ENCODE measurements around the gene CREB3L4.

CREB3L4 gene

DNA sequence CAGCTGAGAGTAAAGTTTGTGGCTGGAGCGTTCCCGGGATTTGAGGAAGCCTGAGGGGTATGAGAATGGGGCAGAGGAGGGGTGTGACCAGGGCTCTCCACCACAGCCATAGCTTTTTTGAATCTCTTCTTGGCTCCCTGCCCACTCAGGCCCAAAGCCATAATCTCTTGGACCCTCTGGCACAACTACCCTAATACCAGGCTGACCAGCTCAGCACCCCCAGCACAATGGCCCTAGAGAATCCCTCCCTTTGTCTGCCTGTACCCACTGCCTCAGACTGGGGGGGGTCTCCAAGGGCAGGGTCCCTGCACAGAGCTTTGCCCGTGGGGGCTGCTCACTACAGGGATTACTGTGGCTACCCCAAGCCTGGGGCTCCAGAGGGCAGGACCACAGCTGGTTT, 28.7 kb upstream of the CREB3L4 start:
- no peak for DNase-seq

DNA sequence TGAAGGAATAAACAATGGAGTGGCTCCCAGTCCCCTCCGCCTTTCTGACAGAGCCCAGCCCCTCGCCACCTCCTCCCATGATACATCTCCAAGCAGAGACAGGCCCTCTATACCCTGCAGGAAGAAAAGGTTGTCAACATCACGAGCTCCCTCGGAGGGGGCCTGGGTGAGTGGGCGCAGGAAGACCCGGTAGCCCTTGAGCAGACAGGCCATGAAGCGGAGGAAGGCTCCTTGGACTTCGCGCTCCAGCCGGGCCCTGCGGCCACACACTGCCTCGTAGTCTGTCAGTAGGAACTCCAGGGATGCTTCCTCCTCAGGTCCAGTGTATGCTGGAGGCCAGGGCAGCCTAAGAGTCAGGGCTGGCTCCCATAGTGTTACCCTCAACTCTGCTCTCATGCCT, 28.2 kb upstream of the CREB3L4 start:
- no peak for DNase-seq

- no peak for DNase-seq
Observed at GRCh38 chr1:153940756-153941155, 26.9 kb upstream of the CREB3L4 start.

- no peak for DNase-seq
Observed at GRCh38 chr1:153941826-153942725, 25.6 kb upstream of the CREB3L4 start.

GRCh38 chr1:153942766-153943549, 24.7 kb upstream of the CREB3L4 start:
- no peak for DNase-seq

- DNase-seq = no peak
Observed at GRCh38 chr1:153944005-153944826, 23.5 kb upstream of the CREB3L4 start.

DNA sequence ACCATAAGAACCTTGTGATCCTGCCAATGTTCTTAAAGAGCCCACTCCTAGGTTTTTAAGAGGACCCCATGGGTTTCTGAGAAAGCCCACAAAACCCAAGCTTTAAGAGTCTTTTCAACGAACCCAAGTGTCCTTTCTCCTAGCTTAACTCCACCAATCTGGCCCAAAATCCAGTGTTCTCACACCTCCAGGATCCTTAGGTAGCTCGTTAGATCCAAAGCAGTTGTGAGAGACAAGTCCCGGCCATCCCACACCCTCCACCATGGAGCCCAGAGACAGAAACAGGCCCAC, 22.9 kb upstream of the CREB3L4 start:
- DNase-seq = no peak

DNA sequence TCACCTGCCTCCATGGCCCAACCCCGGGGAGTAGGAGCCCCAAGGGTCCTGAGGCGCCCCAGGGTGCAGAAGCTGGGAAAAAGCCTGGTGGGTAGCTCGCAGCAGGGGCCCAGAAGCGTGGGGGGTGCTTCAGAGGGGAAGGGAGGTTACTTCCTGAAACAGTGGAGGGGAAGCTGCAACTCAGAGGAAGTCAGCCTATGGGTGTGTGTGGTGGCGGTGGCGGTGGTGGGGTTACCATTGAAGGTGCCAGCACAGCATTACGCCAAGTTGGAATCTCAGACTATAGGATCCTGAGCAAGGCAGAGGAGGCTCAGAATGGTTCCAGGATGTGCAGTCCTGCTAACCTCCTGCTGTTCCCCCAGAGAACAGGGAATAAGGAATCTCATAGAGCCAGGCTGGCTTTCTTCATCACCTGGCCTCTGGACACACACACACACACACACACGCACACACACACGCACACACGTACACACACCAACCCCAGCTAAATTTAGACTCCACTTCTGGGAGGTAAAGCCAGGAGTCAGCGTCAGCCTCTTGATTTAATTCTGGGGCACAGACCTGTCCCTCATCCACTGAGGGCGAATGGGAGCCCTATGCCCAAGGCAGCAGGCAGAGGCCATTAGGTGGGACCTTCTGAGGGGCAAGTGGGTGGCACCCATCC, 22.4 kb upstream of the CREB3L4 start:
- no peak for DNase-seq

DNA sequence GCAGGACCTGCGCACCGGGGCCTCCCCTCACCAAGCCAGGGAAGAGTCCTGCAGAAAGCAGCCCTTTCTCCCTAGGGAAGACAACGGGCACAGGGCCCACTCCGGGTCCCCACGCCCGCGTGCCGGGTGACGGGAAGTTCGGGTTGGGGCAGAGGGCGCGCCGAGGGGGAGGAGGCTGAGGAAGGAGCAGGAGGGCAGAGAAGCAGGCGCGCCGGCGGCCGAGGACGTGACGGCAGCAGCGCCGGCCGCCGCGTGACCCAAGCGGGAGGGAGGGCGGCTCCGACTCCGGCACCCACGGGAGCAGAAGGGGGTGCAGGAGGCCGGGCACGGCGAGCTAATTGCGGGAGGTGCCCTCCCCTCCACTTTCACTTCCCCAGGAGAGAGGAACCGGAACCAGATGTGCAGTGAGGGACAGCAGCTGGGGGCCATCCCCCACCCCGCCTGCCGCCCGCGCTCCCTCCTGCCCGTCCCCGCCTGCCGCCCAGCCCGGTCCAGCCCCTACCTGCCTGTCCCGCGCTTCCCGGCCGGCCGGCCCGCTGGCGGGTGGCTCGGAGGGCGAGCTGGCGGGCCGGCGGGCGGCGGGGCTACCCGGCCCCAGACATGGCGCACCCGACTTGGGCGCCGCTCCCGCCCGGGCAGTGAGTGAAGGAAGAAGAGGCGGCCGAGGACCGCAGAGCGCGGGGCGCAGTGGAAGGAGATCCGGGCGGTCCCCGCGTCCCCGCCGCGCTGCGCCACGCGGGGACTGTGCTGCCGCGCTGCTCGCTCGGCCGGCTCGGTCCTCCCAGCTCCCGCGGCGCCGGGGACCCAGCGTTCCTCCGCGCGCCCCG, 21.7 kb upstream of the CREB3L4 start:
- peak; percentile 38 for DNase-seq

- peak; percentile 60 for DNase-seq
Observed at GRCh38 chr1:153946622-153947241, 21.0 kb upstream of the CREB3L4 start, which contains the start of gene DENND4B. DENND4B (minus strand) TSS chr1:153946718; CDS start chr1:153944374, 2,344 bp downstream.

GRCh38 chr1:153951183-153951582, 16.5 kb upstream of the CREB3L4 start:
- DNase-seq = no peak

GRCh38 chr1:153951801-153952200, 15.9 kb upstream of the CREB3L4 start:
- no peak for DNase-seq

GRCh38 chr1:153953859-153954365, 13.8 kb upstream of the CREB3L4 start:
- DNase-seq = no peak

- no peak for DNase-seq
Observed at GRCh38 chr1:153954826-153955225, 12.9 kb upstream of the CREB3L4 start.

DNA sequence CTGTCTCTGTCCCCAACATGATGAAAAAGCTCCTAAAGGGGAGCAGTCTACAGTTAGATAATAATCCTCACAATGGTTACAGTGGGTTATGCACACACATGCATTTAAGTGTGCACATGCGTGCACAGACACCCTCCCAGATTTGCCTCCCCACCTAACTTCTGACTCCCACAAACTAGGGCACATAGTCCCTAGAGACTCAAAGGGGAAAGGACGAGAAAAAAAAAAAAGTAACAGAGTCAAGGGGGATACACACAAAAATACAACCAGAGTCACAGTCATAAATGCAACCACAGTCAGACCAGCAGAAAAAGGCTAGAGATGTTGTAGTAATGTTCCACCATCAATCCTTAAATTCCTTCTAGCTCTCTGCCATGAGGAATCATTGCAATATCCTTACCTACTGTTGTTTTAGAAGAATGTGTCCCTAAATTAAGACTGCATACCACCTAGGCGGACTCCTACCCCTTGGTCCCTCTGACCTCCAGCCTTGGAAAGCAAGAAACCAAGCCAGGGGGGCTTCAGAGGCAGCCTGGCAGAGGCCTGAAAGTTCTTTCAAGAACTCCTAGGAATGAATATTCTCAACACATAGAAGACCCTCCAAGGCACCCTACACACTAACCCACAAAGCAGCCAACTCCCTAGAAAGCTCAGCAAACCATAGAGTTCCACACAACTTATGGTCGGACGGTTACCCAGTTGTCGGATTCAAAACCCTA, 10.5 kb upstream of the CREB3L4 start:
- DNase-seq = no peak

- no peak for DNase-seq
Observed at GRCh38 chr1:153957744-153958110, 10.0 kb upstream of the CREB3L4 start.

- peak; percentile 95 for DNase-seq
Observed at GRCh38 chr1:153958111-153958960, 9.4 kb upstream of the CREB3L4 start, which contains the start of gene CRTC2. CRTC2 (minus strand) TSS chr1:153958612; CDS start chr1:153958497, 115 bp downstream.

GRCh38 chr1:153958961-153959260, 8.8 kb upstream of the CREB3L4 start:
- DNase-seq = no peak

GRCh38 chr1:153959454-153959853, 8.2 kb upstream of the CREB3L4 start:
- DNase-seq = no peak

Data from T1000 (cell line).